ENCODE measurements around the gene SDCCAG8. TPM values are rescaled to one million over a fixed set of nuclear protein-coding genes. Genes with fewer than 3 reads are reported as not detected.

SDCCAG8 gene
- total RNA-seq, 1 donor from 2014 or later: 61.7 TPM

GRCh38 chr1:243548516-243548915, 292.7 kb downstream of the SDCCAG8 start:
- DNase-seq: no peak

- DNase-seq: no peak
Observed at GRCh38 chr1:243549108-243549507, 293.3 kb downstream of the SDCCAG8 start.

Small RNA genes within 50 kb of the gene (small RNA-seq; reads per million reads assigned to genes)
- gene MIR4677 (ENCODE audit: low replicate concordance): 2.7 reads per million, percentile 90 among the genes with 10 or more reads in this experiment

Other genes starting within 250 kb of the SDCCAG8 start
- 85.6 TPM for gene CEP170, start 760 bp upstream of the SDCCAG8 start, total RNA-seq

Data from tongue (tissue), 3 donors.